HG02981 (cell line): ENCODE data around the gene EIPR1.

Experiments
- ATAC-seq: cut with Tn5 transposase; IDR thresholded peaks from one replicate; pipeline ENCODE4 v1.9.1; 2021; ENCODE audit warnings: mild to moderate bottlenecking, moderate library complexity; ENCODE audit not compliant: unreplicated experiment

EIPR1 gene

GRCh38 chr2:3377612-3378432 lies at the start of gene EIPR1:
Gene EIPR1 (minus strand): TSS chr2:3377818. CDS start chr2:3377689, 129 bp downstream.
- peak; percentile 81 for ATAC-seq

DNA sequence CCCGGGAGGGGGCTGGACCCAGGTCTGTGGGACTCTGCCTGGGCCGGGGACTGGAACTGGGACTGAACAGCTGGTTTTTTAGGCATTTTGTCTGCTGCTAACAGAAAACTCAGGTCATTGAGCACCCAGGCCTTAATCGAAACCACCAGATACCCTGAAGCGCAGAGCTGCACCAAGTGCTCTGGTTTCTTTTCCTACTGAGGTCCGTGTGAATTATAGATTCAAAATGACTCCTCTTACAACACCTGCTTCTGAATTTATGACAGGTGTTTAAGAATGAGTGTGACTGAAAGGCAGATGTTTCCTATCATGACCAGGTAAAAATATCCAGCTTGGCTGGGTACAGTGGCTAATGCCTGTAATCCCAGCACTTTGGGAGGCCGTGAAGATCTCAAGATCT lies 49.7 kb upstream of the EIPR1 start:
- ATAC-seq, result no peak

DNA sequence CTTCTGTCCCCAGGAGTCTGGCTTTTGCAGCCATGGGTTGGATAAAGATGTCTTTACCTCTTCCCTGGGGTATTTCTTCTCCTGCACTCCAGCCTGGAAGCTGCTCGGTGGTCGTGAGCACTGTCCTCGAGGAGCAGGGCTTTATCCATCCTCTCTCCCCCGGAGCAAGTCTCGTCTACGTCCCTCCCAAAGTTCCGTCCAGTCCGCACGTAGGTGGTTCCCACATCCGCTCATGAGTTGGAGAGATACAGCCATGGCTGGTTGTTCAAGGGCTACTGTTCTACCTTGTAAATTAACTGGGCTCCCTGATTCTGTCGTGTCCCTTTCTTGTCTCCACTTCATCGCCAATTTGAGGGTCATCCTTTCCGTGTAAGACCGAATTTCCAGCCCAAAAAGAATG lies 49.0 kb upstream of the EIPR1 start:
- ATAC-seq, result no peak

- ATAC-seq, result no peak
Measured at GRCh38 chr2:3424171-3424795, 46.7 kb upstream of the EIPR1 start.

DNA sequence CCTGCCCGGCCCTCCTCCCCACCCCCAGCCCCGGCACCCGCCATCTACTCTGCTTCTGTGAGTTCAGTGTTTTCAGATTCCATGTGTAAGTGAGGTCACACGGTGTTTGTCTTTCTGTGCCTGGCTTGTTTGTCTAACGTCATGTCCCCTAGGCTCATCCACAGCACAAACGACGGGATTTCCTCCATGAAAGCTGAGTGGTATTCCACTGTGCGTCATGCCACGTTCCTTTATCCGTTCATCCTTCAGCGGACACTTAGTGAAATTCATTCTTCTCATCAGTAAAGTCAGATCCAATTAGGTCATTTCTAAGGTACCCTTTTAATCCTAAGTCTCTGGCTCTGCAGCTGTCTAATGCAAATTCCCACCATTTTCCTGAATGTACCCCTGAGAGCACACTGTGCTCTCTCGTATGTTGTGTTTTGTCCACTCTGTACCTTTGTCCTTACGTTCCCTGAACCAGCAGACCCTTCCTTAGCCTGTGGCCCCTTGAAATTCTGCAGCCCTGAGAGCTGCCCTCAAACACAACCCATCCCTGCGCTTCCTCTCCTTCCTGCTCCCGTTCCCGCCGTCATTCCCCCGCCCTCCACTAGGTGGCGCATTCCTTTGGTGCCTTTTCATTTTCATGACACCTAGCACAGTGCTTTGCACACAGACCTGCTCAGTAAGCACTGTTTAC lies 46.0 kb upstream of the EIPR1 start:
- no peak for ATAC-seq

- ATAC-seq, result peak; percentile 61
Measured at GRCh38 chr2:3422161-3422779, 44.7 kb upstream of the EIPR1 start.

DNA sequence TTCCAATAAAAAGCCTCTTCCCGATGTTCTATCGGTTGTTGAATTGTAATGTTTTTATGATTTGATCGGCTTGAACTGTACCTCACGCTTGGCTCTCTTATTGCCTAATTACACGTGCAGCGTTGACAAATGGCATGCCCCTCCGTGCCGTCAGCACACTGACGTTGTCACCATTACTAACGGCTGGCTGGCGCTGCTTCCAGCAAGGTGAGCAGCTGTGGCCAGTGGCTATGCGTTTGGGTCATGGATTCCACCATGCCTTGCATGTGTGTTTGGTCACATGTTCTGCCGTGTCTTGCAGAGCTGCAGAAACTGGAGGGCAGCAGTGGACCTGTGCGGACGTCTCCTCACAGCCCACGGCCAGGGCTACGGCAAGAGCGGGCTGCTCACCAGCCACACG lies 44.0 kb upstream of the EIPR1 start:
- no peak for ATAC-seq

DNA sequence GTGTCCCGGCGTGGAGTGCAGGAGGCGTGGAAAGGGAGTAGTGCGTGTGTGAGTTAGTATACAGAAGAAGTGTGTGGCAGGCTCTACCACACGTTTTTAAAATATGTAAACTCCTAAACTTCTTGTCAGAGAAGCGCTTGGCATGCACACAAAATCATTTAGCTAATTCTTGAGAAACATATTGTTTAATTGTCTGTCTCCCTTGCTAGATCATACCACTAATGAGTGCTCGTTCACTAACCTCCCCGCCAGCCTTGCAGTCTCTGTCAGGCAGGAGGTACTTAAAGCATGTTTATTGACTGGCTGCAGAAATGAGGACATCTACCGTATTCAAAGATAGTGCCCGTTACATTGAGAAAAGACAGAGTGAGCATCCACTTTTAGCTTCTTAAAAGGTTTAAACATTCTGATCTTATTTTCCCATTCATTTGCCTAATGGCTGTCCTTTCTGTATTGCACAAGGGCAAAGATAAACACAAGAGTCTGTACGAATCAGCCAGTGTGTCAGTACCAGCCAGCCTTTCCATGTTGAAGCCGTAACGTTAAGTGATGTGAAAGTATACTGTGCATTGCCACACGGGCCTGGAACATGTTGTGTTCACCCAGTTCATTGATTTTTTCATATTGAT lies 43.3 kb upstream of the EIPR1 start:
- ATAC-seq, result no peak

DNA sequence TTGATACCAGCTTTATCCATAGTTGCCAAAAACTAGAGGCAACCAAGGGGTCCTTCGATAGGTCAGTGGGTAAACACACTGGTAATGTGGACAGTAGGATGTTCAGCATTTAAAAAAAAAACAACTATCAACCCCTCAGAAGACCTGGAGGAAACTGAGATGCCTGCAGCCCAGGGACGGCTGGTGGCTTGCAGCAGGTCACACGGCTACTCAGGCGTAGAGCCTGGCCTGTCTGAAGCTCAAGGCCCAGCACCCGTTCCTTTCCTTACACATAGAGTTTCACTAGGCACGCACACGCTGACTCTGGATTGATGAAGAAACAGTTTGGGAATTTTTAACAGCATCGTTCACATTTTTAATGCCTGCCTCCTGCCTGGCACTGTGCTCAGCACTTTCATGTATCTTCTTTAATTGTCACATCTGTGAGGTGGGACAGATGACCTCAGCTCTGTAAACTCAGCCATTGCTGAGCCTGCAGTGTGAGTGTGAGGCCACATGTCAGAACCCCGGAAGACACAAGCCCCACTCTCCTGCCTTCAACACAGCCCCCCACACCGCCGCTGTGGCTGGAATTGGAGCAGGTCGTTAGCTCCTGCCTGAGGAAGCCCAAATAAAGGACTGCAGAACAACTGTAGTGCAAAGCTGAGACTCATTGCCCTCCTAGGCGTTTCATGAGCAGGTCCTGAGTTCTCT lies 42.6 kb upstream of the EIPR1 start:
- no peak for ATAC-seq

DNA sequence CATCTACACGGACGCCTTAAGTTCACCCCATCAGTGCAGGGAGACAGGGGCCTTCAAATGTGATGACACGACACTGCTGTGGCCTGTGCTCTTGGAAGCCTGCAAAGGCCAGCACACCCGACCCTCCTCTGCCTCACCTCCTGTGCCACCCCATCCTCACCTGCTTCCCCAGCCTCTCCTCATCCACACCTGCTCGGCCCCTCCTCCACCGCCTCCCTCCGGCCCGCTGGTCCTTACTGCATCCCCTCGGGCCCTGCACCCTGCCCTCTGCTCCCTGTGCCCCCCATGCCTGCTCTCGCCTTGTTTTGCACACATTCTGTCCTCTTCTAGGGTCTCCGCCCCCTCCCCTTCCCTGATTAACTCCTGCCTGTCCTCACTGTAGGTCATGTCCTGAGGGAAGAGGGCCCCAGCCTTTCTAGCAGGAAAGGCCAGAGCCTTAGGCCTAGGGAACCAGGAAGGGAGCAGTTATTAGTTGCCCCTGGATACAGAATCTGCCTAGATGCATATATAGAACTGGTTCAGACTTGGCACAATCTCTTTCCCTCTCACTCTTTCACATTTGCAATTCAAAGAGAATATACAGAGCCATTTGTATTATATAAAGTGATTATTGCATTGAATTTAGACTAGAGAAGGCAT lies 41.3 kb upstream of the EIPR1 start:
- ATAC-seq, result no peak

DNA sequence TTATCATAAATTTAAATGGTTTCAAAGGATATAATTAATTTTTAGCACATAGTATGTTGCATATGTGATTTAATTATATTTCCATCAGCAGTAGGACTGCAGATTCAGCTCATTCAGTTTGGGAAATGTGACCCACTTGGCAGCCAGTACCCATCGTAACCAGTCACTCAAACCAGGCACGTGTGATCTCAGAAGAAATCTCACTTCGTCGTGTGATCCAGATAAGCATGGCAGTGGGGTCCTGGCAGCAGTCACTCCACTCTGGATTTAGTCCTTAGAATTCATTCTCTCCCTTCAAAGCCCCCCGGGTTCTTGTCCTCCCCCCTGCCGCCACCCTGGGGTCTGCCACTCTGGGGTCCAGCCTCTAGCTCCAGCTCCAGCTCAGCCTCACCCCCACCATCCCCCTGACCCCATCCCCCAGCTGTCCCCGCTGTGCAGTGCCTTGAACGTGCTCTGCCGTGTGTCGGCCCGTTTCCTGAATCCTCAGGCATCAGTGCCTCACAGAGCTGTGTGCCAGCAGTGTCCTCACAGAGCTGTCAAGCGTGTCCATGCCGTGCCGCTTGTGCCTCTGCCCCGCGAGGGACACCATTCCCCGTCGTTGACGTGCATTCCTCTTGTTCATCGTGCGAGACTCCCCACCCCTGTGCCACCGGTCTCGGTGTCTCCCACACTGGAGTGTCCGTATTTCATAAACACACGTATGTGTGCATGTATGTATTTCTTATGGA lies 36.7 kb upstream of the EIPR1 start:
- no peak for ATAC-seq

DNA sequence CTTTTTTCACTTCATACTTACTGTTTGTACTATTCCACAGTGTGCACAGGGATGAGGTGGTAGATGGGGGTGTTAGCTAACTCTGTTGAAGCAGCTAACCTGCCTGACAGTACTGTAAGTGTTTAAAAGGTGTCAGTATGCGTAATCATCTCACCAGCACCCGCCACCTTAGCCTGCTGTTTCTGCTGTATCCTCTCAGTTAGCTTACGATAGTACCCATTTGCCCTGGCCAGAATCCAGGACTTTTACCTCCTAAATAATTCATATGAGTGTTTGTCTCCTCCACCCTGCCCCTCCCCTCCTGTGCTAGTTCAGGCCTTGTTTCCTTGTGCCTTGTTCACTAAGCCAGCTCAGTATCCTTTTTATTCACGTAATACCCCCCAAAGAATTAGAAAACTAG lies 36.1 kb upstream of the EIPR1 start:
- no peak for ATAC-seq

GRCh38 chr2:3411103-3411502 lies 33.5 kb upstream of the EIPR1 start:
- ATAC-seq, result no peak

- no peak for ATAC-seq
Measured at GRCh38 chr2:3409627-3410170, 32.1 kb upstream of the EIPR1 start.

DNA sequence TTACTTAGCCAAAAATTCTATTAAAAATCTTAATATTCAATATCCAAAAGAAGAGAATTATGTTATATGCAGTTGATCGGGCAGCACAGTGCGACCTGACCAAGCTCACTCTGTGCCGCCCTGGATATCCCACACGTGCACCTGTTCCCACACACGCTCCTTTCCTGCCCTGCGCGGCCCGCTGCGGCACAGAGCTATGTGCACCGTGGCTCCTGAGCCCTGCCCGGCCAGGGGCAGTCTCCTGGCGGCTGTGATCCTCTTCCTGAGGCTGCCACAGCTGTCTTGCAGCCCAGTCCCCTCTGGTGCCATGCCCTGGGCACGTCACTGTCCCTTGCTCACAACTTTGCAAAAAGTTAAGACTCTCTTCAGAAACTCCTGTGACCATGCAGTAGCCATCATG lies 31.2 kb upstream of the EIPR1 start:
- no peak for ATAC-seq

GRCh38 chr2:3406501-3406900 lies 28.9 kb upstream of the EIPR1 start:
- no peak for ATAC-seq

- ATAC-seq, result no peak
Measured at GRCh38 chr2:3405876-3406275, 28.3 kb upstream of the EIPR1 start.

- no peak for ATAC-seq
Measured at GRCh38 chr2:3405307-3405706, 27.7 kb upstream of the EIPR1 start.

- no peak for ATAC-seq
Measured at GRCh38 chr2:3404349-3404894, 26.8 kb upstream of the EIPR1 start.
